ENCODE measurements around the gene SLX4. TPM values are rescaled to one million over a fixed set of nuclear protein-coding genes. Genes with fewer than 3 reads are reported as not detected.

Gene SLX4
- total and polyA plus RNA-seq, 9 of the 15 experiments (the other 6 are each of a cell fraction or from before 2014, with no cell fraction given), result 0.29 to 7.9 (median 3.8) TPM

- H3K4me3 ChIP-seq, result peak overlapping the region; percentile 96
- peak overlapping the region; percentile 92 for H2AFZ ChIP-seq (ENCODE audit: low read depth, low read length)
- H3K9me1 ChIP-seq (ENCODE audit: control insufficient read depth, insufficient read depth, low read length), result no peaks in the 10 kb centered on the region
- peaks cover 12% of the 10 kb centered on the region; the same call in 2 of the 3 replicates for H3K36me3 ChIP-seq (ENCODE audit: control insufficient read depth, insufficient read depth, low read length)
- H3K9ac ChIP-seq (ENCODE audit: insufficient read depth in 1 of 2, low read depth in 2 of 2, low read length in 2 of 2), result peak overlapping the region; percentile 90 to 94
- no peaks in the 10 kb centered on the region for H4K20me1 ChIP-seq (replicated peaks; ENCODE audit: control insufficient read depth, insufficient read depth, low read length)
- H3K27ac ChIP-seq (ENCODE audit: extremely low read depth, low read depth, low read length), result peak overlapping the region; percentile 84
- FAIRE-seq, result peak; percentile 52
- no TSS peak for BruUV-seq (replicated peaks)
- POLR2A ChIA-PET, result interaction anchor here (0.9 kb wide), 1 partner anchor 58 kb away, joined by 3 read pairs; no protein-coding TSS in a partner anchor
- intact Hi-C loops (cut with micrococcal nuclease), result no loop called here
- WGBS (ENCODE audit: insufficient coverage, low coverage, missing lambda C conversion rate), result 0% methylated on average over 10 of the region's 10 CpGs
- in situ Hi-C loops (cut with MboI), result no loop called here
- ATAC-seq, result no peak; the same call in 2 of the 3 replicates
- H3K4me1 ChIP-seq (replicated peaks in 1 of 2; ENCODE audit: control insufficient read depth in 2 of 2, insufficient read depth in 2 of 2, low read length in 2 of 2), result peaks cover 21 to 24% of the 10 kb centered on the region in 2 experiments; a peak in 4 of 5 replicates
- CTCF ChIA-PET (ENCODE audit: low intra/inter-chr PET ratio), result no interaction called here
- H3K27me3 ChIP-seq (ENCODE audit: control insufficient read depth in 2 of 2, insufficient read depth in 2 of 2, low read length in 2 of 2), result no peaks in the 10 kb centered on the region
- peak in 1 of 4 experiments; percentile 42 for DNase-seq (ENCODE audit: extremely low read depth in 1 of 4, low spot score in 3 of 4)
- H3K4me2 ChIP-seq (ENCODE audit: insufficient read depth, low read length), result peak overlapping the region; percentile 97
- H3K9me3 ChIP-seq (replicated peaks; ENCODE audit: control insufficient read depth, insufficient read depth, low read depth, low read length), result no peaks in the 10 kb centered on the region
- peaks cover 51% of the 10 kb centered on the region for H3K79me2 ChIP-seq (ENCODE audit: control insufficient read depth, insufficient read depth, low read length)
- TF ChIP-seq MGA (IDR thresholded peaks at IDR 0.05), result 0 out of 2 replicates have a peak, but pooled peaks have one; percentile 9
- TF ChIP-seq ETS2 (tag; IDR thresholded peaks at IDR 0.05; ENCODE audit: borderline replicate concordance, poor library complexity, severe bottlenecking), result no peak
- peak in 1 of 2 experiments; percentile 10; a peak in 1 of 4 replicates for TF ChIP-seq SIN3A (IDR thresholded peaks at IDR 0.05; ENCODE audit: borderline replicate concordance in 2 of 2, control insufficient read depth in 1 of 2, low read depth in 2 of 2, low read length in 2 of 2)
- TF ChIP-seq GTF2E2 (tag; IDR thresholded peaks at IDR 0.05), result no peak
- TF ChIP-seq MYC (IDR thresholded peaks at IDR 0.05; ENCODE audit: low read depth, low read length), result 0 out of 2 replicates have a peak, but pooled peaks have one; percentile 16
- no peak for TF ChIP-seq MYC (CRISPR knock-in tag; IDR thresholded peaks at IDR 0.05; ENCODE audit: borderline replicate concordance, low read depth)
- TF ChIP-seq ZNF24 (IDR thresholded peaks at IDR 0.05), result no peak
- TF ChIP-seq ZNF253 (CRISPR knock-in tag; conservative IDR thresholded peaks at IDR 0.05), result no peak
Observed at GRCh38 chr16:3610698-3611145, 684 bp downstream of the SLX4 start.
